Mesothelial cell of epicardium (in vitro differentiated cells): ENCODE data around the gene NCDN. TPM values are rescaled to one million over a fixed set of nuclear protein-coding genes. Genes with fewer than 3 reads are reported as not detected.

Source experiments
- DNase-seq, 2 experiments: peaks; one replicate each; pipeline ENCODE4 v3.0.0; 2021; ENCODE audit warnings: low spot score in 2 of 2; ENCODE audit not compliant: unreplicated experiment in 2 of 2
- H3K27ac Mint-ChIP-seq: 2 replicates; pipeline ENCODE4 v1.8.0; 2021; ENCODE audit warnings: mixed read lengths
- H3K27me3 Mint-ChIP-seq: 2 replicates; pipeline ENCODE4 v1.8.0; 2021; ENCODE audit warnings: low read depth, mixed read lengths
- H3K36me3 Mint-ChIP-seq: 2 replicates; pipeline ENCODE4 v1.8.0; 2021; ENCODE audit warnings: mixed read lengths
- H3K4me1 Mint-ChIP-seq: 2 replicates; pipeline ENCODE4 v1.8.0; 2021; ENCODE audit warnings: mixed read lengths
- H3K4me3 Mint-ChIP-seq: 2 replicates; pipeline ENCODE4 v1.8.0; 2021; ENCODE audit warnings: mild to moderate bottlenecking, moderate library complexity, mixed read lengths
- H3K9me3 Mint-ChIP-seq: 2 replicates; pipeline ENCODE4 v1.8.0; 2021; ENCODE audit warnings: mixed read lengths
- total RNA-seq: library from RNA; stranded (reverse); gene quantifications from 3 replicates; pipeline ENCODE4 v1.2.1, GENCODE V29; 2021
- TF ChIP-seq, protein P1 (sequence below): fragments of 200-600 bp; sonication (generic); IDR thresholded peaks from one replicate; pipeline ENCODE4 v1.5.0; 2021; ENCODE audit warnings: antibody characterized with exemption; ENCODE audit not compliant: unreplicated experiment

NCDN gene
- total RNA-seq, 1 donor from 2014 or later, result 27.8 TPM

- Mint-ChIP-seq H3K4me3 (no peak overlapping the region), H3K27me3 (no peaks in the 10 kb centered on the region), H3K9me3 (no peaks in the 10 kb centered on the region), H3K4me1 (peaks cover 51% of the 10 kb centered on the region), H3K36me3 (peaks cover 6% of the 10 kb centered on the region), H3K27ac (no peak overlapping the region)
- no peak for DNase-seq
- TF ChIP-seq, protein P1, sequence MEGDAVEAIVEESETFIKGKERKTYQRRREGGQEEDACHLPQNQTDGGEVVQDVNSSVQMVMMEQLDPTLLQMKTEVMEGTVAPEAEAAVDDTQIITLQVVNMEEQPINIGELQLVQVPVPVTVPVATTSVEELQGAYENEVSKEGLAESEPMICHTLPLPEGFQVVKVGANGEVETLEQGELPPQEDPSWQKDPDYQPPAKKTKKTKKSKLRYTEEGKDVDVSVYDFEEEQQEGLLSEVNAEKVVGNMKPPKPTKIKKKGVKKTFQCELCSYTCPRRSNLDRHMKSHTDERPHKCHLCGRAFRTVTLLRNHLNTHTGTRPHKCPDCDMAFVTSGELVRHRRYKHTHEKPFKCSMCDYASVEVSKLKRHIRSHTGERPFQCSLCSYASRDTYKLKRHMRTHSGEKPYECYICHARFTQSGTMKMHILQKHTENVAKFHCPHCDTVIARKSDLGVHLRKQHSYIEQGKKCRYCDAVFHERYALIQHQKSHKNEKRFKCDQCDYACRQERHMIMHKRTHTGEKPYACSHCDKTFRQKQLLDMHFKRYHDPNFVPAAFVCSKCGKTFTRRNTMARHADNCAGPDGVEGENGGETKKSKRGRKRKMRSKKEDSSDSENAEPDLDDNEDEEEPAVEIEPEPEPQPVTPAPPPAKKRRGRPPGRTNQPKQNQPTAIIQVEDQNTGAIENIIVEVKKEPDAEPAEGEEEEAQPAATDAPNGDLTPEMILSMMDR, result no peak
These were observed 18.4 kb upstream of the NCDN start for GRCh38 chr1:35539073-35539823.

GRCh38 chr1:35539824-35540261 lies 17.8 kb upstream of the NCDN start:
- H3K4me1 Mint-ChIP-seq, result peaks cover 52% of the 10 kb centered on the region
- H3K36me3 Mint-ChIP-seq, result peaks cover 6% of the 10 kb centered on the region
- H3K27me3 Mint-ChIP-seq, result no peaks in the 10 kb centered on the region
- no peak overlapping the region for H3K4me3 Mint-ChIP-seq
- no peak for DNase-seq
- TF ChIP-seq, protein P1, result no peak
- H3K9me3 Mint-ChIP-seq, result no peaks in the 10 kb centered on the region
- H3K27ac Mint-ChIP-seq, result no peak overlapping the region

DNA sequence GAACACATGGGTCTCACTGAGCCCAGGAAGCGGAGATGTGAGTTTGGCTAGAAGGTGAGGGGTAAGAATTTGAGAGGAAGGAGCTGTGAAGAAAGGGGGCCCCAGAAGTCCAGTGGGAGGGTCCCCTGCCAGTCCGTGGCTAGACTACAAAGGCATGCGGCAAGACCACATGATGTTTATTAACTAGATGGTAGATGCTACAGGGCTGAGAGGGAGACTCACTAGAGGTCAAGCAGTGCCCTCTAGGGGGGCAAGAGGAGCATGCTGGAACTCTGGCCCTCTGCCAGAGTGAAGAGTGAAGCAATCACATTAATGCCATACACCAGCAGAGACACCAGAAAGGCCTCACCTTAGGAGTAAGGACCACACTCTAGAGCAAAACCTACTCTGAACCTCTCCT lies 12.6 kb upstream of the NCDN start:
- Mint-ChIP-seq H3K9me3 (peaks cover 2% of the 10 kb centered on the region), H3K27me3 (no peaks in the 10 kb centered on the region), H3K4me1 (peaks cover 24% of the 10 kb centered on the region), H3K27ac (no peak overlapping the region), H3K36me3 (peaks cover 34% of the 10 kb centered on the region), H3K4me3 (no peak overlapping the region)
- TF ChIP-seq, protein P1, result no peak
- no peak for DNase-seq

- TF ChIP-seq, protein P1, result no peak
- Mint-ChIP-seq H3K36me3 (peaks cover 29% of the 10 kb centered on the region), H3K27me3 (no peaks in the 10 kb centered on the region), H3K27ac (no peak overlapping the region), H3K4me3 (no peak overlapping the region), H3K9me3 (peaks cover 2% of the 10 kb centered on the region), H3K4me1 (peaks cover 19% of the 10 kb centered on the region)
- DNase-seq, result no peak
These were observed 11.0 kb upstream of the NCDN start for GRCh38 chr1:35546614-35547013.

DNA sequence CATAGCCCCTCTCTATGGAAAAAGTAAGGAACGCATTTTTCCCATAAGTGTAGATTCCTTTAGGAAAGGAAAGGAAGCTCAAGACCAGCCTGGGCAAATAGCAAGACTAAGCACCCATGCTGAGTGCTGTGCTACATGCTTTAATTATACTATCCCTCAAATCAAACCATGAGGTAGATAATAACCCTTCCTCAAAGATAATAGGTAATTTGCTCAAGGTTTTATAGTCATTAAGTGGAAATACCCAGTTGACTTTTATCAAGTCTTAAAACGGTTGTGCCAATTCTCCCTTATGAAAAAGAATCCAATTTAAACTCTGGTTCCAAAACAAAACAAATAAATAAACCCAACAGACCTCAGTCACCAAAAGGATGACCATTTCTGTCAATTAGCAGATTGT lies 3.7 kb upstream of the NCDN start:
- H3K27ac Mint-ChIP-seq, result peak overlapping the region; percentile 77
- peaks cover 9% of the 10 kb centered on the region for H3K36me3 Mint-ChIP-seq
- H3K27me3 Mint-ChIP-seq, result no peaks in the 10 kb centered on the region
- no peaks in the 10 kb centered on the region for H3K9me3 Mint-ChIP-seq
- TF ChIP-seq, protein P1, result no peak
- no peak for DNase-seq
- peaks cover 35% of the 10 kb centered on the region for H3K4me1 Mint-ChIP-seq
- H3K4me3 Mint-ChIP-seq, result no peak overlapping the region
